ENCODE data around the gene SCGB1A1.
"Not testable (repeated sequence)": the region's sequence is repeated elsewhere in the genome, so short reads cannot be mapped to it uniquely, and the experiment has no call there.

Gene SCGB1A1

DNA sequence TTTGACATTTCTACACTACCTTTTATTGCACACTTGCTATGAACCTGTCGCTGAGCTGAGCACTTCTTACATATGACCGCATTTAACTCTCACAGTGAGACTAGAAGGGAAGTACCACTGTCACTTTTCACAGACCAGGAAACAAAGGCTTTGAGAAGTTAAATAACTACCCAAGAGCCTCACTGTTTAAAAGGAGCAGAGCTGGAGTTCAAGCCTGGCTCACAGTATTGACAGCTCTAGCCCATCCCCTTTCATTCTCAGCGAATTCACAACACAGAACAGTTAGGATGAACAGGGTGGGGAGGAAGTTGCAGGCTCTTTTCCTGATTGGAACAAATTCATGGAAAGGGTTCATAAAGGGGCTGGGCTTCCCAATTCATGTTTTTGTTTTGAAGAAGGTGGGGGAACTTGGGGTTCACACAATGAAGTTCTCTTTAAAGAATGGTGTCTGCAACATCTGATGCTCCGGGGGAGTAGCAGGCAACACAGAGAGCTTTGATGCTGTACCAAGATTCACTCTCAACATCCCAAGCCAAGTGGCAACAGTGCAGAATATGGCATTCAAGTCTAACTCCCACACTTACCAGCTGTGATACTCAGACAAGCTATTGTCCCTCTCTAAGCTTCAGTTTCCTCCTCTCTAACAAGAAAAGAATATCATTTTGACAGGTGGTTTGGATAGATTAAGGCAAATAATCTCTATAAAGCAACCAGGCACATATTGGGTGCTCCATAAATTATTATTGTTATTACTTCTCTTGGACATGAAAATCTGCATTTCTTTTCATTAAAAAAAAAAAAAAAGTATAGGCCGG, 17.2 kb downstream of the SCGB1A1 start:
- H2AFZ ChIP-seq (ENCODE audit: low read depth, low read length) = no peak overlapping the region
- no peak overlapping the region for H3K4me3 ChIP-seq (ENCODE audit: low read length)
- no peaks in the 10 kb centered on the region for H3K9me3 ChIP-seq (ENCODE audit: low read length)
- no peaks in the 10 kb centered on the region for H3K36me3 ChIP-seq (ENCODE audit: insufficient read depth, low read length)
- H3K27me3 ChIP-seq (ENCODE audit: insufficient read depth, low read length) = peaks cover 3% of the 10 kb centered on the region
- H3K4me1 ChIP-seq (ENCODE audit: insufficient read depth, low read length) = peaks cover 8% of the 10 kb centered on the region

DNA sequence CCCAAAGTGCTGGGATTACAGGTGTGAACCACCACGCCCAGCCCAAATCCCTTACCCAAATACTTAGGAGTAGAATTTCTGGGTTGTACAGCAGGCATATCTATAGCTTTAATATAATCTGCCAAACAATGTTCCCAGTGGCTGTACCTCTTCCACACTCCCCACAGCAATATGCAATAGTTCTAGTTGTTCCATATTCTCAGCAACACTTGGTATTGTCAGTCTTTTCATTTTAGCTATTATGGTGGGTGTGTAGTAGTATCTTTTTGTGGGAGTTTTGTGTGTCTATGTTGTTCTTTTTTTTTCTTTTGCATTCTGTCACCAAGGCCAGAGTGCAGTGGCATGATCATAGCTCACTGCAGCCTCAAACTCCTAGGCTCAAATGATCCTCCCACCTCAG, 18.8 kb downstream of the SCGB1A1 start:
- Histone ChIP-seq H3K4me1 (ENCODE audit: insufficient read depth, low read length) (peaks cover 8% of the 10 kb centered on the region), H3K4me3 (ENCODE audit: low read length) (no peak overlapping the region), H2AFZ (ENCODE audit: low read depth, low read length) (no peak overlapping the region), H3K36me3 (ENCODE audit: insufficient read depth, low read length) (no peaks in the 10 kb centered on the region), H3K9me3 (ENCODE audit: low read length) (no peaks in the 10 kb centered on the region), H3K27me3 (ENCODE audit: insufficient read depth, low read length) (peaks cover 3% of the 10 kb centered on the region)

DNA sequence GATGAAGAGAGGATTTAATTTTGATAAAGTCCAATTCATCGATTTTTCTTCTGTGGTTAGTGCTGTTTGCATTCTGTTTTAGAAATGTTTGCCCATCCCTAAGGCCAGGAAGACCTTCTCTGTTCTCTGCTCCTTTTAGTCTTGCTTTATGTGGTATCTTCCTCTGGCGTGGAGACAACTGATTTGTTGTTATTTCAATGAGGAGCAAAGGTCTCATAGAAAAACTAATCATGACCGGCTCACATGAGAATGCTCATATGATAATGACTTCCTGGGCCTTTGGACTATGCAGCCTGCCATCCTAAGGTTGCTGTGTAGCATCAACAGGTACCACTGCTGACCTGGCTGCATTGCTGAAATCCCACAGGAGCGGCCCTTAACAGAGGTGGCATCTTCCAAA, 19.8 kb downstream of the SCGB1A1 start:
- Histone ChIP-seq H2AFZ (ENCODE audit: low read depth, low read length) (no peak overlapping the region), H3K9me3 (ENCODE audit: low read length) (no peaks in the 10 kb centered on the region), H3K4me1 (ENCODE audit: insufficient read depth, low read length) (peaks cover 6% of the 10 kb centered on the region)

DNA sequence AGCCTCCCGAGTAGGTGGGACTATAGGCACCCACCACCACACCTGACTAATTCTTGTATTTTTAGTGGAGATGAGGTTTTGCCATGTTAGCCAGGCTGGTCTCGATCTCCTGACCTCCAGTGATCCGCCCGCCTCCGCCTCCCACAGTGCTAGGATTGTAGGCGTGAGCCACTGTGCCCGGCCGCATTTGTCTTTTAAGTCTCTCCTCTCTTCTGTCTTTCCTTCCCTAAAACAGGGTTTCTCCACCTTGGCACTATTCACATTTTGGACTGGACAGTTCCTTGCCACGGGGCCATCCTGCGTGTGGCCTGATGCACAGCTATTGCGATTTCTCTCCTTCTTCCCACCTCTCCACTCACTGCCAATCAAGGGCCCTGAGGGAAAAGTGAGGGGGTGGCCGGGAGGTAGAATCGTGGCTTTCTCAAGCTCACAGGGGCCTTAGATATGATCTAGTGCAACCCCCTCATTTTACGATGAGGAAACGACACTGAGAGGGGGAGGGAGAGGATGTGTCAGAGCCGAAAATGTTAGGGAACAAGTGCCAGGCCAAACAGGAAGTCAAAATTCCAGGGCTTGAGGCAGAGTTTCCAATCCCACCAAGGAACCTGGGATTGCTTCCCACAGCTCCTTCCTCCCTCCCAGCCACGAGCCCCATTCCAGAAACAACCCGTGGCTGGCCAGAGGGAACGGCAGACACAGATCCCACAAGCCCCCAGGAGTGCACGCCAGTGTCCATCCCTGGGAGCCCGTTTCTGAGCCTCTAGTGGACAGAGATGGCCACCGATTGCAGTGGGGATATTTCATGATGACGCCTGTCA, 21.2 kb downstream of the SCGB1A1 start:
- Histone ChIP-seq H3K36me3 (ENCODE audit: insufficient read depth, low read length) (no peaks in the 10 kb centered on the region), H3K27me3 (ENCODE audit: insufficient read depth, low read length) (no peaks in the 10 kb centered on the region), H3K4me3 (ENCODE audit: low read length) (no peak overlapping the region), H2AFZ (ENCODE audit: low read depth, low read length) (no peak overlapping the region), H3K4me1 (ENCODE audit: insufficient read depth, low read length) (peaks cover 6% of the 10 kb centered on the region), H3K9me3 (ENCODE audit: low read length) (no peaks in the 10 kb centered on the region)

More for the DNA sequence above, 19.8 kb downstream of the SCGB1A1 start:
- H3K4me3 ChIP-seq (ENCODE audit: low read length) = no peak overlapping the region
- no peaks in the 10 kb centered on the region for H3K36me3 ChIP-seq (ENCODE audit: insufficient read depth, low read length)
- H3K27me3 ChIP-seq (ENCODE audit: insufficient read depth, low read length) = peaks cover 3% of the 10 kb centered on the region

DNA sequence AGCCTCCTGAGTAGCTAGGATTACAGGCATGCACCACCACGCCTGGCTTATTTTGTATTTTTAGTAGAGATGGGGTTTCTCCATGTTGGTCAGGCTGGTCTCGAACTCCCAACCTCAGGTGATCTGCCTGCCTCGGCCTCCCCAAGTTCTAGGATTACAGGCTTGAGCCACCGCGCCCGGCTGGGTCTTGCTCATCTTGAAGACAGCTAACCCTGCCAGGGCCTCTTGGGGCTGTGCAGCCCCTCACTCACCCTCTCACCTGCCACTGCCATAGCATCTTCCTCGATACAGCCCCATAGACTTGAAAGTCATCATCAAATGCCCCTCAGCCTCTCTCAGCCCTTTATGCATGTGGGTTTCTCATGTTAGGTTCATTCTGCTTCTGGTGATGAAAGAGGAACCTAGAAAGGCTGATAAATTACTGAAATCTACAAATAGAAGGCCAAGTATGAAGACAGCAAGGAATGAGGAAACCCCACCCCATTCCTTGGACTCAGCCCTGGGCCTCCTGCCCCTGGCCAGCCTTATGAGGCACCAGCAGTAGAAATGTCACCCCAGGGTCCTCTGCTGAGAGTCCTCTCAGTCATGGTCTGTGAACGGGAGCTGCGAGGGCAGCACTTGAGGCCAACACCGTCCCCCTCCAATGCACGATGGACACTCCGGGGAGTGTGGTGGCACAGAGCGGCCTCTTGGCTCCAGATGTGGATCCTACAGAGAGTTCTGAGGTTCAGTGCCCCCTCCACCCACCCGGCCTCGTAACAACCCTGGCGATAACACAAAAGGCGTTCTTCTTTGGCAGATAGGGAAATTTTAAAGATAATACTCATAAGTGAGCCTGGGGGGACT, 24.8 kb downstream of the SCGB1A1 start:
- Histone ChIP-seq H3K27me3 (ENCODE audit: insufficient read depth, low read length) (peaks cover 3% of the 10 kb centered on the region), H2AFZ (ENCODE audit: low read depth, low read length) (no peak overlapping the region), H3K9me3 (ENCODE audit: low read length) (no peaks in the 10 kb centered on the region), H3K4me3 (ENCODE audit: low read length) (no peak overlapping the region), H3K36me3 (ENCODE audit: insufficient read depth, low read length) (no peaks in the 10 kb centered on the region), H3K4me1 (ENCODE audit: insufficient read depth, low read length) (no peaks in the 10 kb centered on the region)

DNA sequence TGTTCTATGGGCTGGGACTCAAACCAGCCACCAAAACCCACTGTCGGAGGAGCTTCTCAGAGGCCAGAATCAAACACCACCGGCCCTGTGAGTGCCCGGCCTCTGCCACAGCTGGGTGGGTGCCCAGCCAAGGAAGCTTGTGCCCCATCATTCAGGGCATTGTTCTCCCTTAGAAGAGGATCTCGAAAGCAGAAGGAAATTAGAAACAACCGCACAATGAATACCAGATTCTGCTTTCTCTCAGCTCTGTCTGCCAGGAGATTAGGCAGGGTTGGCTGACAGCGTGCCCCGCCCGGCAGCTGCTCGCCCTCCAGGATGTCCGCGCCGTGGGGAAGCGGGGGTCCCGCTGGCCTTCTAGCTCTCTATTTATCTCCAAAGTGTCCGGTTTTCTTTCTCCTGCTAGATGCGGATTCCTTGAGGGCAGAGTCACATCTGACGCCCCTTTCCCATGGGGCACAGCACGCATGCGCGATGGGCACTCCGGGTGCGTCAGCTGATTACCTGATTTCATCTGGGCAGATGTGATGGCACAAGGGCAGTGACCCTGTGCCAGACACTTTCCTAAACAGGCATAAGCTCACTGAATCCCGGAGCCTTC, 25.5 kb downstream of the SCGB1A1 start:
- Histone ChIP-seq H3K36me3 (ENCODE audit: insufficient read depth, low read length) (no peaks in the 10 kb centered on the region), H3K9me3 (ENCODE audit: low read length) (no peaks in the 10 kb centered on the region), H3K4me1 (ENCODE audit: insufficient read depth, low read length) (no peaks in the 10 kb centered on the region), H3K27me3 (ENCODE audit: insufficient read depth, low read length) (peaks cover 3% of the 10 kb centered on the region), H2AFZ (ENCODE audit: low read depth, low read length) (no peak overlapping the region), H3K4me3 (ENCODE audit: low read length) (no peak overlapping the region)

DNA sequence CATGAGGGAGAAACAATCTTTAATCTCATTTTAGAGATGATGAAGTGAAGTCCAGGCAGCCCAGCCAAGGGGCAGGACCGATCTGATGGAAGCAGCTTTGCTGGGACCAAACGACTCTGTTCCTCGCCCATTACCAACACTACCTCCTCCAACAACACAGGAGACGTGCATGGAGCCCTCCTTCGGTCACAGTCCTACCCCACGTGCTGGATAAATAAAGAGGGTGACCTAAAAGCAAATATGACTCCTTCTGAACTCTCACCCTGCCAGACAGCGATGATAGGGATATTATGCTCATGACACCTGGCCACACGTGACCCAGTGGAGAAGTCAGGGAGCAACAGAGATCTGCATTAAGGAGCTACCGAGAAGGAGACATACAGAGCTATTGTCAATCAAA, 26.0 kb downstream of the SCGB1A1 start:
- no peaks in the 10 kb centered on the region for H3K9me3 ChIP-seq (ENCODE audit: low read length)
- no peaks in the 10 kb centered on the region for H3K36me3 ChIP-seq (ENCODE audit: insufficient read depth, low read length)
- no peak overlapping the region for H3K4me3 ChIP-seq (ENCODE audit: low read length)
- H3K4me1 ChIP-seq (ENCODE audit: insufficient read depth, low read length) = no peaks in the 10 kb centered on the region
- peaks cover 3% of the 10 kb centered on the region for H3K27me3 ChIP-seq (ENCODE audit: insufficient read depth, low read length)
- H2AFZ ChIP-seq (ENCODE audit: low read depth, low read length) = no peak overlapping the region

DNA sequence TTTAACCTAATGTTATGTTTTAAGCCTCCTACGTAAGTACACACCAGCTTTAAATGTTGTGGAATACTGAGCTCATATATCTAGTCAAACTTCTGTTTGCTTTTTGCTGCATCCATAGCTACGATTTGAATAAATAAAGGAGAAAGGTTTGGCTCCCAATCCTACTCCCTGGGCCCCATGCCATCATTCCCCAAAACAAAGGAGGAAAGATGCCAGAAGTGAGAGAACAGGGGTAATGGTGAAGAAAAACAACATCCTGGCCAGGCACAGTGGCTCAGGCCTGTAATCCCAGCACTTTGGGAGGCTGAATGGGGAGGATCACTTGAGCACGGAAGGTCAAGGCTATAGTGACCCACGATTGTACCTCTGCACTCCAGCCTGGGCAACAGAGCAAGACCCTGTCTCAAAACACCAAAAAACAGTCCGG, 26.5 kb downstream of the SCGB1A1 start:
- H3K4me3 ChIP-seq (ENCODE audit: low read length) = no peak overlapping the region
- peaks cover 3% of the 10 kb centered on the region for H3K27me3 ChIP-seq (ENCODE audit: insufficient read depth, low read length)
- no peaks in the 10 kb centered on the region for H3K36me3 ChIP-seq (ENCODE audit: insufficient read depth, low read length)
- no peaks in the 10 kb centered on the region for H3K9me3 ChIP-seq (ENCODE audit: low read length)
- H2AFZ ChIP-seq (ENCODE audit: low read depth, low read length) = no peak overlapping the region
- no peaks in the 10 kb centered on the region for H3K4me1 ChIP-seq (ENCODE audit: insufficient read depth, low read length)

DNA sequence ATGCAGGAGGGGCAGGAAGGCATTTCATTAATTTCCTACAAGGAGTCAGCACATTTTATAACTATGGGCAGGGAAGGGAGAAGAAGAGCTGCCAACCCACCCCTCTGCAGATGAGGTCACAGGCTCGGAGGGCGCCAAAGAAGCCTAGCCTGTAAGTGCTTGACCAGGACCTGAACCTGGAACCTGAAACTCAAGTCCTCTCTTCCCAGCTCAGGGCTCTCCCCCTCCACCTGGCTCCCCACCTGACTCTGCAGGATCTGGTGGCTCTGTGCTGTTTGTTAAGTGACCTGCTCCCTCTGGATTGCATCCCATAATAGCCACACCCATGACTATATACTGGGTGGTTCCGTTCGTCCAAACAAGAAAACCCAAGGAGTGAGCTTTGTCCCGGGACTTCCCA, 27.3 kb downstream of the SCGB1A1 start:
- H3K27me3 ChIP-seq (ENCODE audit: insufficient read depth, low read length) = peaks cover 3% of the 10 kb centered on the region
- no peak overlapping the region for H3K4me3 ChIP-seq (ENCODE audit: low read length)
- no peak overlapping the region for H2AFZ ChIP-seq (ENCODE audit: low read depth, low read length)
- no peaks in the 10 kb centered on the region for H3K36me3 ChIP-seq (ENCODE audit: insufficient read depth, low read length)
- H3K4me1 ChIP-seq (ENCODE audit: insufficient read depth, low read length) = no peaks in the 10 kb centered on the region
- H3K9me3 ChIP-seq (ENCODE audit: low read length) = no peaks in the 10 kb centered on the region

DNA sequence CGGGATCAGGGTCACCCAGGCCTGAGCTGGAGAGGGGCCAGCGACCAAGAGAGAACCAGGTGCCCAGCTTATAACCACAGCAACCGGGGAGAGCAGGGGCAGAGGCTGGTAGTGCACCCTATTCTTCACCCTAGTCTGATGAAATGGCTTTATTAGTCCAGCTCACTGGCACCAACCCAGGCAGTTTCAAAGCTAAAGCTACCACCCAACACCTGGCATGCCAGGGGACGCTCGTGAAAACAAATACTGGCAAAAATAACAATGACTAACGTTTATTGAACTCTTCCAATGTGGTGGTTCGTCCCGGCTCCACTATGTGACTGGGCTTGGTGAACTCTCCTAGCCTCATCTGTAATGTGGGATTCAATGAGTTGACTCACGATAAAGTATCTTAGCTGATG, 30.6 kb downstream of the SCGB1A1 start:
- Histone ChIP-seq H3K36me3 (ENCODE audit: insufficient read depth, low read length) (no peaks in the 10 kb centered on the region), H3K27me3 (ENCODE audit: insufficient read depth, low read length) (peaks cover 3% of the 10 kb centered on the region), H3K4me3 (ENCODE audit: low read length) (no peak overlapping the region)

DNA sequence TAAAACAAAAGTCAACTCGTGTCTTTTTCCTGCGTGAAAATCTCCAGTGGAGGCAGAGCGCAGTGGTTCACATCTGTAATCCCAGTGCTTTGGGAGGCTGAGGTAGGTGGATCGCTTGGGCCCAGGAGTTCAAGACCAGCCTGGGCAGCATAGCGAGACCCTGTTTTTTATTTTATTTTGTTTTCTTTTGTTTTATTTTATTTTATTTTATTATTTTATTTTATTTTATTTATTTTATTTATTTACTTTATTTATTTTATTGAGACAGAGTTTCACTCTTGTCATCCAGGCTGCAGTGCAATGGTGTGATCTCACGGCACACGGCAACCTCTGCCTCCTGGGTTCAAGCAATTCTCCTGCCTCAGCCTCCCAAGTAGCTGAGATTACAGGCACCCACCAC, 31.1 kb downstream of the SCGB1A1 start:
- not testable (repeated sequence) for H3K4me3 ChIP-seq (ENCODE audit: low read length); H2AFZ ChIP-seq (ENCODE audit: low read depth, low read length)

More for the DNA sequence above, 30.6 kb downstream of the SCGB1A1 start:
- H2AFZ ChIP-seq (ENCODE audit: low read depth, low read length) = no peak overlapping the region
- no peaks in the 10 kb centered on the region for H3K4me1 ChIP-seq (ENCODE audit: insufficient read depth, low read length)
- no peaks in the 10 kb centered on the region for H3K9me3 ChIP-seq (ENCODE audit: low read length)

DNA sequence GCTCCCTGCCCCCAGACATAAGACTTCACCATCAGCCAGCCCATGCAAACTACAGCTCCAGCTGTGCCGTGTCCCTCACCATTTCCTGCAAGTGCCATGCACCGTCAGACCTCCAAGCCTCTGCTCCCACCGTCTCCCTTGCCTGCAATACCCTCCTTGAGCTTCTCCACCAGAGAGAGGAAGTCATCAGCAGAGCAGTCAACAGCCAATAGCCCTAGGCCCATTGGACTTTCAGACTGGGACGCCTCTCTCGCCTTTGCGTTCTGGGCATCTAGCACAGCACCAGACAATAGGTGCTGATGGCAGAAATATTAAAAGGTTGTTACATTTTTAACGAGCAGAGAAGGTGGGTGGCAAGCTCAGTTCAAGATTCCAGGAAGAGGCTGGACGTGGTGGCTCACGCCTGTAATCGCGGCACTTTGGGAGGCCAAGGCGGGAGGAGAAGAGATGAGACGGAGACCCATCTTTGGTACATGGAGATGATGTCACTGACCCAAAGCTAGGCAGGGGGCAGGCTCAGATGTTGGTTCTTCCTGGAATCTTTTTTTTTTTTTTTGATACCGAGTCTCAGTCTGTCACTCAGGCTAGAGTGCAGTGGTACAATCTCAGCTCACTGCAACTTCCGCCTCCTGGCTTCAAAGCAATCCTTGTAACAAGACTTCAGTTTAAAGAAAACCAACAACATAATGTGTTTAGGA, 31.9 kb downstream of the SCGB1A1 start:
- no peaks in the 10 kb centered on the region for H3K9me3 ChIP-seq (ENCODE audit: low read length)
- no peak overlapping the region for H2AFZ ChIP-seq (ENCODE audit: low read depth, low read length)
- no peak overlapping the region for H3K4me3 ChIP-seq (ENCODE audit: low read length)
- H3K27me3 ChIP-seq (ENCODE audit: insufficient read depth, low read length) = peaks cover 3% of the 10 kb centered on the region
- H3K4me1 ChIP-seq (ENCODE audit: insufficient read depth, low read length) = no peaks in the 10 kb centered on the region
- H3K36me3 ChIP-seq (ENCODE audit: insufficient read depth, low read length) = no peaks in the 10 kb centered on the region

More for the DNA sequence above, 31.1 kb downstream of the SCGB1A1 start:
- H3K4me1 ChIP-seq (ENCODE audit: insufficient read depth, low read length); H3K27me3 ChIP-seq (ENCODE audit: insufficient read depth, low read length); H3K36me3 ChIP-seq (ENCODE audit: insufficient read depth, low read length); H3K9me3 ChIP-seq (ENCODE audit: low read length): not testable (repeated sequence)

Measured in neuron (in vitro differentiated cells).